Right hindlimb (tissue), 1 donor: ENCODE results near the gene ZNF516.
A peak's percentile ranks its signal among the peaks of the same experiment; 100 is the strongest.

Experiments
- DNase-seq: peaks from one replicate; pipeline ENCODE4 v3.0.0-alpha.2; 2018

ZNF516 gene

DNA sequence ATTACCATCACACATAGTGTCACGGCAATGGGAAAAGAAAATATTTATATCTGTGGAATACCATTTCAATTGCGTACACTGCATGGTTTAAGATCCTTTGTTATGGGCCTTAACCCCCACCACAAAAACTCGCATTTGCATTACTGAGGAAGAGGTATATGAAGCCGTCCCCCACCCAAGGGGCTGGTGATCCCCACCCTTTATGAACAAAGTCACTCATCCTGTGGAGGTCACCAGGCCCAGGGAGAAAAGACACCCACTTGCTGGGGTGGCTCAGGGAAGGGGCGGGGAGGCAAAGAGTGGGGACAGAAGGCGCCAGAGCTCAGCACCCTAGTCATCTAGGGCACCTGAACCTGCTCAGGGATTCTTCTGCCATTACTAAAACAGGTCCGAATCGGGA, 133.8 kb downstream of the ZNF516 start:
- no peak for DNase-seq

DNA sequence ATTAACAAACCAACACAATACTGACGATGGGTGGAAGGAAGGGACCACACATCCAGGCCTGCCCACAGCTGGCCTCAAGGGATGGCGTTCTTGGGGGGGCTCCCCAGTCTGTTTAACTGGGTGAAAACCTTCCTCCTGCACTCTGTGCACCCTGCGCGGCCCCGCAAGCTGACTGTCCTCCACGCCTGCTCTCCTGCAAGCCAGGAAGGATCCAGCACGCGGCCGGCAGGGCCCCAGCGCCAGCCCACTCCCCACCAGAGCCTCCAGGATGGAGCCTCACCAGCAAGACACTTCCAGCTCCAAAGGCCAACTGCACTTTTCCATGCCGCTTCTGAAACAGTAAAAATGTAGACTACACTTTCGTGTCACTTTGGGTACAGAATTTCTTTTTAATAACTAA, 135.1 kb downstream of the ZNF516 start:
- DNase-seq: no peak

DNA sequence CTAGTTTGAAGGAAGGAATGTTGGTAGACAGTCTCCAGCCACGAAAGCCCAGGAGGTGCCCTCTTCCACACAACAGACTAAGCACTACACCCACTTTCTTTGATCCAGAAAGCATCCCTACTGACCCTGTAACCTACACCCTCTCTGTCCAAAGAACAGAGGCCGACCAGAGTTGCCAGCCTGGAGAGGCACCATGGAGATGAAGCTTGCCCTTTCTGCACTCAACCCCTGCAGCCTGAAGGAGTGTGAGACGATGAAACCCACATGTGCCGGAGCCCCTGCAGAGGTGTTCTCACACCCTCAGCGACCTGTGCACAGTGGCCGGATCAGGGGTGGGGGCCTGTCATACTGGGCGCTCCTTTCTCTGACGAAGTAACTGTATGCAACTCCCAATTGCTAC, 136.3 kb downstream of the ZNF516 start:
- no peak for DNase-seq

DNA sequence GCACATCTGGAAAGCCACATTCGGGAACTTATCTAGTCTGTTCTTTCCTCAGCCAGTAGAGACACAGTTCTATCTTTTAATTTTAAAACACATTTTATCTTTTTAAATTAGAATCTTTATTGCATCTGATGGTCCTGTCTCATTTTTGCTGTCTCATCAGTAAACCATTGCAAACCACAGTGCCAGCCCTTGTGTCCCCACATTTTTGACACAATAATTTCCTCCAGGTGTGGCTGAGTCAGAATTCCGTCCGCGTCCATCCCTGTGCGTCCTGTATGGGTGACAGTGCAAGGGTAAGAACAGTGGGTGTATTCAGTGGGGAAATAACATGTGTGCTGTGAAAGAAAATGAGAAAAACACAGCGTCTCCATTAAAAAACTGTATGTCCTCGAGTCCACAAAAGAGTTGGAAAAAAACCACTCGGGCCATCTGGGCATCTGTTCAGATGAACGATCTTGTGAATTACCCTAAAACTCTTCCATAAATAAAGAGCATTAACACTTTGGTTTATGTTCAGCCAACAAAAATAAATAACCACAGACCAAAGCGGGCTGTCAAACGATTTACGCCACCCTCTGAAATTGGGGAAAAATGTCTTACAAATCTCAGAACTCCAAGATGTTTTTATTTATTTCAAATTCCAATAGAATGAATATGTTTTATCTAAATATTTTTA, 137.3 kb downstream of the ZNF516 start:
- no peak for DNase-seq

DNA sequence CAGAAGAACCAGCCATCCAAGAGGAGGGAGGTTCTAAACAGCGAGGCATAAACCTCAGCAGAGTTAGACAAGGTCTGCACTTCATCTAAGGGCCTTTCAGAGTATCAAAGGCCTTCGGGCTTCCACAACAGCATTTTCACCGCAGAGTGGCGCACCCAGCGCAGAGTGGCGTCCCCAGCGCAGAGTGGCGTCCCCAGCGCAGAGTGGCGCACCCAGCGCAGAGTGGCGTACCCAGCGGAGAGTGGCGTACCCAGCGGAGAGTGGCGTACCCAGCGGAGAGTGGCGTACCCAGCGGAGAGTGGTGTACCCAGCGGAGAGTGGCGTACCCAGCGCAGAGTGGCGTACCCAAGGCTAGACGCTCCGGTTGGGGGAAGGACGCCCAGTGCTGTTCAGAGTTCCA, 137.9 kb downstream of the ZNF516 start:
- no peak for DNase-seq

DNA sequence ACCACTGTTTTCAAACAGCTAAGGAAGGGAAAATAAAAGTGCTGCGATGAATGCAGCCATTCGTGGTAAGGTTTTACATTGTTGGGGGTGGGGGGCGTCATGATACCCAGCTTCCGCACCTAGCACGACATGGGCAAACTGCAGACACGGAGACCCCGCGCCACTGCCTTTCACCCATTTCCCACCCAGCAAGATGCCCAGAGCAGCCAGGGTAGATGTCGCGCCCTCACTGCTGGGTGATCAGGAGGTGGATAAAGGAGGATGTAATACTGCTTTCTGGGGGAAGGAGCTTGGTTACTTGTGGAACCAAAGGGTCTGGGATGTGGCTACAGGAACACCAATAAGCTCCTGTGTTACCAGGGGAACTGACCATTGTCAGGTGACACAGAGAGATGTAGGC, 138.4 kb downstream of the ZNF516 start:
- DNase-seq: no peak

DNA sequence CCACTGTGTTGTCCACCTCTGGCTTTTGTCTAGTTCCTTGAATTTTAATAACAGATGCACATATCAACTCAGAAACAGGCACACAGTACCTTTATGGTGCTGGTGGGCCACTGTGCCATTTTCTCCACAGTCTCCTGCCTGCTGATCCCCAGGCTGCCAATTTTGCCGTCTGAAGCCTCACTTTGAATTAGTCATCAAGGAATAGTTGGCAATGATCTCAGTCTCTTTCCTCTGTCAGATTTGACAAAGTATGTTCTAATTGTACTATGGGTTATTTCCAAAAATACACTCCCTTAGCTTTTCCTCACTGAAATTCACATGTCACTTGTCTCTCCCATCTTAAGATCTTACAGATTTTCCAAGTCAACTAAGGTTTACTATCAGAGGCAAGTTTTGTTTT, 140.7 kb downstream of the ZNF516 start:
- no peak for DNase-seq

DNA sequence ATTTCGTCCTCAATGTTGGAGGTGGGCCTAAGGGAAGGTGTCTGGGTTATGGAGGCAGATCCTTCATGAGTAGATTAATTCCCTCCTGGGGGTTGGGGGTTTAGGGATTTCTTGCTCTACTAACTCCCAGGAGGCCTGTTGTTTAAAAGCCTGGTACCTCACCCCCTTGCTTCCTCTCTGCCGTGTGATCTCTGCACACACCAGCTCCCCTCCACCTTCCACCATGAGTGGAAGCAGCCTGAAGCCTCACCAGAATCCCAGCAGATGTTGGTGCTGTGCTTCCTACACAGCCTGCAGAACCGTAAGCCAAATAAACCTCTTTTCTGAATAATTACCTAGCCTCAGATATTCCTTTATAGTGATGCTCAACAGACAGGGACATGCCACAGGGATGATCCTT, 141.5 kb downstream of the ZNF516 start:
- DNase-seq: no peak

DNA sequence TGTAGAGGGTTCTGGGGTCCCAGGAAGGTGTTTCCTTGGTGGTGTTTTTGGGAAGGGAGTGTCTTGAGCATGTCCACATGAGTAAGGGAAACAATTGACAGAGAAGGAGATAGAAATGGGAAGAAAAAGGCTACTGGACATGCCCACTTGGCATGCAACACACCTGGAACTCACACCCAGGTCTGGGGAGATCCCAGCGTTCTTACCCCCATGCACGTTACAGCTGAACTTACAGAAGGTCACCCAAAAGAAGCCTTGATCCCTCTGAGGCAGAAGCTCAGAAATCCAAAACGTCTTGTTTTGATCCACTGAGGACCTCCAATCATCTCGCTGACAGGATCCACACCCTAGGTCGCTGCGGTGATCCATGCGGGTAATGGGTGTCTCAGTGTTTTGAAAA, 142.0 kb downstream of the ZNF516 start:
- no peak for DNase-seq

DNA sequence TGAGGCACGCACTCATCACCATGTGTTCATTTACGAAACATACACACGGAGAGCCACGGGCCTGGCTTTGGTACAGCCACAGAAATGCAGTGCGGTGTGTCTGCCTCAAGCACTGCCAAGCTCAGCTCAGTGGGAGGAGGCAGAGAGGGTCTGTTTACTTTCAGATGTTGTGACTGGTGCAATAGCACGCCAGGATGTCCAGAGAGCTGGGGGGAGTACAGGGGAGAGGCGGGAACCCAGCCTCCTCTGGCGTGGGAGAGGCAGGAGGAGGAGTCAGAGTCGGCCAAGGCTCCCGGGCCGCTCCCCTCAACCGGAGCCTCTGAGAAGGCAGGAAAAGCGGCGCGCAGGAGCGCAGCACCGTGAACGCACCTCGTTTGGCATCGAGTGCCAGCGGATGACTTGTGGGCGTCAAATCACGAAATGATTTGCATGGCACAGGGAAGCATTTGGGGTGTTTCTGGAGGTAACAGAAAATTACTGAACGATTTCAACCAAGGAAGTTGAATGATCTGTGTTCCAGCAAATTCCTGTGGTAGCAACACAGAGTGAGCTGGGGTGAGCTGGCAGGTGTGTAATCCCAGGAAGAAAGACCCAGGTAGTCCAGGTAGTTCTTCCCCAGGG, 143.0 kb downstream of the ZNF516 start:
- peak; percentile 79 for DNase-seq

DNA sequence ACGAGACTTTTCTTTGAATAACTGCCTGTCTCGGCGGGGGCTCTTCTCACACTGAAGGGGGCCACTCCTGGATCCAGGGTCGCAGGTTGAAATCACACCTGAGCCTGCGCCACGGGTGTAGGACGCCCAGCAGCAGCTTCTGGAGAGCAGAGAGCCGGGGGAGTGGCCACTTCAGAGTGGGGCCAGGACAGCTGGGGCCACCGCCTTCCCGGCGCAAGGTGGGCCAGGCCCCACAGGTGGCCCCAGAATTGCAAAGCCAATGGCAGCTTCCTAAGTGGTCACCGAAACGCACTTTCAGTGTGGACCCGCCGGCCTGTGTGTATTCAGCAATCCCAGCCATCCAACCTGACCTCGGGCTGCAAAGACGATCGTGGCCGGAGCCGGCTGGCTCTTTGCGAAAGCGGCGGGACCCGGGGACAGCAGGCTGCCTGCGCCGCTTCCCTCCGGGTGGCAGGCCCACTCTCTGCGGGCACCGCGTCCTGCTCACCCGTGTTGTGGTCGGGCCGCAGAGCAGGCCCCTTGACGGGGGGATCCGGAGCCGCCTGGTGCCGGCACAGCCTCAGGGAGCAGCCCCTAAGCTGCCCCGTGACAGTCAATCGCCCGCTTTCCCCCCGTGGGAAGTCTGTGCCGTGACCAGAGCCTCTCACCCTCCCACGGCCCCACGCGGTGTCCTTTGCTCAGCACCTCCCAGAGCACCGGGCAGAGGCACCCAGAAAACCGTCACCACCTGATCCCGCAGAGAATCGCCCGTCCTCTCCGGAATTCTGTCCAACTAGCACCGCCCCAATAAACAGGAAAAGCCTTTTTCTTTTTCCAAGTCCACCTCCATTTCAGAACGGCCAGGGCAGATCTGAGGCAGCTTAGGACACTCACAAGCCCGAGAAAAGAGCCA, 144.7 kb downstream of the ZNF516 start:
- DNase-seq: no peak

DNA sequence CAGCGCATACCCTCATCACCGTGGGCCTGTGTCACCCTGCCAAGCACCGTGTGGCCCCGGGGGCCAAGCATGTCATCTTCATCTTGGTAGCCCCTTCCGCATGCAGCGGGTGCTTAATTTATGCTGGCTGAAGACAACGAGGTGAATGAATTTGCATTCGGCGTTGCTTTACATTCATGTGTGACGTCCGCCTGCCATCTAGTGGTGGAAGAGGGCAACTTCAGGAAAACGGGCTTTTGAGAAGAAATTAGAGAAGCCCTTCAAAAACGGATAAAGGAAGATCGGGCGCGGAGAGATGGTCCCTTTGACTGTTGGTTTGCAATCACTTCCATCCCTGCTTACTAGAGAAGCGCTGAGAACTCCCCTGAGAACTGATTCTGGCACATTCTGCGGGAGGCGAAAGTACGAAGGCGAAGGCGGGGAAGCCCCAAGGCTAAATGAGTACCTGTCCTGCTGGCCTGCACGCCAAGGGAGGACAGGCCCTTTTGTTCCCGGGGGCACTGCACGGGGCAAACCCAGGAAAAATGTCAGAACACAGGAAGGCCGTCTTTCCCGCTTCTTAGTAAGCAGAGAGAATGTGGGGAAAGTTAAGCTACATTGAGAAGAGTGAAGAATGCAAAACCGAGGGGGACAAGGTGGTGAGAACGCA, 145.9 kb downstream of the ZNF516 start:
- peak; percentile 77 for DNase-seq

DNA sequence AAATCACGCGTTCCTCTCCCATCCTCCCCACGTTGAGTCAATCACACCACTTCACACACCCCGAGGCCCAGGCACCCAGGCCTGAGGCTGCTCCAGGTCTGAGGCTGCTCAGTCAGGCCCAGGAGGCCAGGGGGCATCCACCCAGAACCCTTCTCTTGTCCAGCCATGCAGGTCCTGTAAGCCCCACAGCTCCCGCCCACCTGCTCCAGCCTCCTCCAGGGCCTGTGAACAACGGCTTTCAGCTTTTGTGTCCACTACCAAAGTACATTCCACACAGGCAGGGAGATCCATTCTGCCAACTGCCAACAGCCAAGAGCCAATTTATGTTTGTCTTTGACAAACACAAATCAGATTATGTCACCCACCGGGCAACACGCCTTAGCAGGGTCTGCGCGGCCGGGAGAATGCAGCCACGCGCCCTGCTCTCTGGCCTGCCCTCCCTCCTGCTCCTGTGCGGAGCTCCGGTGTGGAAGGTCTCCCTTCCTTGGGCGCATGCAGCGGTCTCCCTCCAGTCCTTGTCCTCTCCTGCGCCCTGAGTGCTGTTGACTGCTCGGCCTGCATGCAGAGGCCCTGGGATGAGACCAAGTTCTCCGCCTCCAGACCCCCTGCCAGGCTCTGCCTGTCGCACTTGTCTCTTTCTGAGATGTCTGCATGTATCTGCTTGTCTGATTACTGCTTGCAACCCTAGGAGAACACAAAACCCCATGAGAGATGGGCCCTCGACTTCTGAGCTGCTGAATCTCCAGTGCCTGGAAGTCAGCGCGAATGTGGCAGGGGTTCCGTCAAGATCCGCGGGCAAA, 146.6 kb downstream of the ZNF516 start:
- no peak for DNase-seq

DNA sequence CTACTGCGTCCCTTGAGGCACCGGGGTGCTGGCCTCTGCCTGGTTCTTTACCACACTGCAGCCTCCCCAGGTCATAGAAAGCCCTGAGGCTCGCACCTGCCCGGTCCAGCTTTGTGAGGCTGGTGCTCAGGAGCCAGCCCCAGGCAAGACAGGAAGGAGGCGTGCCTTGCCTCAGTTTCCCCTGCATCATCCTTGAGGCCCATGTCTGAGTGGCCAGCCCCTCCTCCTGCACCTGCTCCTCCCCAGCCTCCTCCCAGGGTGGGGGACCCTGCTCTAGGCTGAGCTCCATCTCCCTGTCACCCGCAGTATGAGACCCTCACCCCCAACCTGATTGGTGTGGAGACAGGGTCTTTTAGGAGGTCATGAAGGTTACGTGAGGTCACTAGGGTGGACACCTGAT, 147.7 kb downstream of the ZNF516 start:
- DNase-seq: no peak

DNA sequence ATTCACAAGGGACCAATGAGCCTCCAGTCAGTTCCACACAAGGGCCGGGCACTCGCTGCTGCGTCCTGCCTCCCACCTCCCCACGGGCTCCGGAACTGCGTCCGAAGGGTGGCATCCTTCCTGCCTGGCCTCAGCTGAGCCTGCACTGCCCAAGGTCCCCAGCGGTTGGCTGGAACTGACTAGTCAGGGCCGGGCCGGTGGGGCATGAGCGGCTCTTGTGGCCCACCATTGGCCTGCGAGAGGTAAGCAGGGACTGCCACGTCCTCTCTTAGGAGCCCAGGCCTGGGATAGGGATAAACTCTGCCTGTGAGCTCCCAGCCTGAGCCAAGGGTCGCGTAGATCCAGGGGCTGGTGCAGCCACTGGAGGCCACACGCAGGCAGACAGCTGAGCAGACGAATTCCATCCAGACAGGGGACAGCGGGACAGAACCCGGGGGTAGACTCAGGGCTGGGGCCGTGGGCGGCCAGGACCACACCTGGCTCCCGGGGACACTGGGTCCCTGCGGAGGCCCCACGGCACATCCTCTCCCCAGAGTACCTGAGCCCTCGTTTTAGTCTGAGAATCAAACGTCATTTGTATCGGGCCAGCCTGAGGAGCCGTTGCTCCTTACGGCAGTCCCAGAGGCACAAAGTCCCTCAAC, 148.4 kb downstream of the ZNF516 start:
- no peak for DNase-seq

DNA sequence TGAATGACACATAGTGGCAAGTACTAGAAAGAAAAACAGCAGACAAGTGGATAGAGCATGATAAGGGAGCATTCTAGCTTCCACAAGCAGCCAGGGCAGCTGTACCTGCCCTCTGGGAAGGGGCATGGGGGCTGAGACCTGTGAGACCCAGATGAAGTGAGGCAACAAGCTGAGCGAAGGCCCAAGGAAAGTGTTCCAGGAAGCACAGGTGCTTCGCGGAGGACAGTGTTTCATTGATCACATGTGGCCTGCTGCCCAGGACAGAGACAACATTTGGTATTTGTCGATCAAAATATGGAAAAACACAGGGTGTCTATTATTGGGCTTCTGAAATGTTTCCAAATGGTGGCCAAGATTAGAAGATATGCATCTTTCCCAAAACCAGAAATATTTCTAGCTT, 149.1 kb downstream of the ZNF516 start:
- no peak for DNase-seq

DNA sequence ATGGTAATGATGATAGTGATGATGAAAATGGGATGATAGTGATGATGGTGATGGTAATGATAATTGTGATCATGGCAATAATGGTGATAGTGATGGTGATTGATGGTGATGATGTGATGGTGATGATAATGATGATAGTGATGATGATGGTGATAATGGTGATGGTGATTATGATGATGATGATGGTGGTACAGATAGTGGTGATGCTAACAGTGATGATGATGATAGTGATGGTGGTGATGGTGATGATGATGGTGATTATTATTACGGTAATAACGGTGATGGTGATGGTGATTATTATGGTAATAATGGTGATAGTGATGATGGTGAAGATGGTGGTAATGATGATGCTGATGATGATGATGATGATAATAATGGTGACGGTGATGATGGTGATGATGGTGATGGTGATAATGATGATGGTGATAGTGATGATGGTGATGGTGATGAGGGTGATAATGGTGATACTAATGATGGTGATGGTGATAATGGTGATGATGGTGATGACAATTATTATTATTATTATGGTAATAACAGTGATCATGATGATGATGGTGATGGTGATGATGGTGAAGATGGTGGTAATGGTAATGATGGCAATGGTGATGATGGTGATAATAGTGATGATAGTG, 151.0 kb downstream of the ZNF516 start:
- no peak for DNase-seq

DNA sequence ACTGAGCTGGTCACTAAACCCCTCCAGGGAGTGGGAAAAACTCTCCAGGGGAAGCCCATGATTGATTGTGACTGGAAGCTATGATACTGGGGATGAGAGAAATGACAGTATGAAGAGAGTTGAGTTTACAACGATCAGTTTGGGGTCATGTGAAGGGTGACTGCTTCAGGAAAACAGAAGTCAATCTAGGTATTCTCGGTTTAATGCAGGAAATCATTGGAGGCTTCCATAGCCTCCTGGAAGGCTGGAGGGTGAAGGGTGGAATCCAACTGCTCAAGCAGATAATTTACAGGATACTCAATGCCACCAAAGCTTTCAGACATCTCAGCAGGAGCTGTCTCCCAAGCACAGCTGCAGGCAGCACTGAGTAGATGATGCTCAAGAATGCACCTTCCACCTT, 154.6 kb downstream of the ZNF516 start:
- no peak for DNase-seq

DNA sequence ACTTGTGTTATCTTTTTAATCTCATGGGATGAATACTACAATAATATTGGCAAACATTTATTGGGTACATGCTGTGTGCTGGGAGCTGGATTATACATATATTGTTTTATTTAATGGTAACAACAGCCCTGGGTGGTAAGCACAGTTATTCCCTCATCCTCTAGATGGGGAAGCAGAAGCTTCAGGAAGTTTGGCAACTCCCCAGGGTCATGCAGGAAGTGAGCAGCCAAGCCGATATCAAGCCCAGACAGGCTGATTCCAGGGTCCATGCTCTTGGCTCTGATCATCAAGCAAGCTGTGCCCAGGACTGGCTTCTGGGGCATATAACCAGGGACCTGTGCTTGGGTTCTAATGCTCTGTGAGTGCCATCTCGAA, 155.8 kb downstream of the ZNF516 start:
- DNase-seq: no peak

DNA sequence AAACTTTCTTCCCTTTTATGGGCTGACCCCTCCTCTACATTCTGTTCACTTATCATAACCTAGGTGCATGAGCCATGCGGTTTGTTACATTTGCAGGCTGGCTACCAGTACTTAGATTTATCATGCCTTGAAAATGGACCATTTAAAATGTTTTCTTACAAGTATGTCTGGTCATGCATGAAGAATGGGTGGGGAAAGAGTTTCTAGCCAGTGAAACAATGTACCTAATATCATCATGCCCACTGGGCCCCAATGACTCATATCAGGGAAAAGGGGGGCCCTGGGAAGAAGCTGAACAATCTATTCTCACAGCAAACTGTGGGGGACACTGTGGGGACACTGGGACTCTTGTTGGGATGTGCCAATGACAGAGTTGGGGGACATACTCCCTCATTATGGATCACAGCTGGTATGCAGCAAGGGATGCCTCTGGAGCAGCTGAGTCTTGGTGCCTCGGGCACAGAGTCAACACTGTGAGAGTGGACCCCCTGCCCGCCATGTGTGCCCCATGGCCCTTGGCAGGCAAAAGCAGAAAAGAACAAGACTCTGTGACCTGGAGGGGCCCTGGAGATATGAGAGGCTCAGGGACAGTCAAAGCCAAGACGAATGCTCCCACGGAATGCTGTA, 156.3 kb downstream of the ZNF516 start:
- no peak for DNase-seq

DNA sequence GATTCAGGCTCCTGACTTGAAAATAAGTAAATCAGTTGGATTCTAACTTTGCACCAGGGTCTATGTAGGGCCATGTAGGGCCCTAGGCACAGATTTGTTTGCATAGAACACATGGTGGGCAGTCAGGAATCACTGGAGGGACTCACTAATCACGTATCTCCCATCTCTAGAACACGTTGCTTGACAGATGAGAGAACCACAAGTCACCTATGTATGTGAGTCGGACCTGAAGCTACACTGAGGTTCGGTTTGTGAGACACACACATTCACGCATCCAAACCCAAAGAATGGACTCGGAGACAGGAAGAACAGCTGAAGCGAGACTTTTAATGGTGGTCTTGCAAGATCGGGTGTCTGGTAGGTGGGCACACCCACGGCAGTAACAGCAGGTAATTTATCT, 157.0 kb downstream of the ZNF516 start:
- no peak for DNase-seq
